Erythroblast (primary cell): ENCODE results near the gene DNER.

Experiments
- GATA1 ChIP-seq: IDR thresholded peaks from 2 replicates; pipeline ENCODE4 v1.6.1; 2011; ENCODE audit warnings: low read depth, mild to moderate bottlenecking, control low read depth, low read length, moderate library complexity
- POLR2A ChIP-seq: IDR thresholded peaks from 2 replicates; pipeline ENCODE4 v1.6.1; 2011; ENCODE audit warnings: mild to moderate bottlenecking, low read length

GRCh38 chr2:229612384-229612971 is 101.9 kb downstream of the DNER start:
- TF ChIP-seq POLR2A (no peak), GATA1 (no peak)
